HepG2 (cell line): ENCODE results near the gene TCF19. TPM values are rescaled to one million over a fixed set of nuclear protein-coding genes. Genes with fewer than 3 reads are reported as not detected.
A peak's percentile ranks its signal among the peaks of the same experiment; 100 is the strongest.

Experiments used
- MYPOP ChIP-seq: sonication (generic); formaldehyde crosslinking; IDR thresholded peaks from 2 replicates; pipeline ENCODE4 v1.8.1; 2023; ENCODE audit warnings: mild to moderate bottlenecking, moderate library complexity, missing genetic modification reagents
- PAXIP1 ChIP-seq: sonication (generic); formaldehyde crosslinking; conservative IDR thresholded peaks from 2 replicates; pipeline ENCODE4 v1.4.0; 2020; ENCODE audit warnings: mild to moderate bottlenecking, missing genetic modification reagents, moderate library complexity
- SAP130 ChIP-seq: IDR thresholded peaks from 2 replicates; pipeline ENCODE4 v1.6.1; 2016; ENCODE audit warnings: low read depth
- SRF ChIP-seq: IDR thresholded peaks from 2 replicates; pipeline ENCODE4 v1.6.1; 2011; ENCODE audit warnings: mild to moderate bottlenecking, low read depth, low read length, moderate library complexity
- SRSF4 ChIP-seq: fragments of 200-400 bp; formaldehyde crosslinking; IDR thresholded peaks from one replicate; pipeline ENCODE4 v1.6.1; 2018; ENCODE audit warnings: mild to moderate bottlenecking, low read depth, low read length, moderate library complexity; ENCODE audit not compliant: poor library complexity, severe bottlenecking
- SYNCRIP ChIP-seq: fragments of 200-400 bp; formaldehyde crosslinking; IDR thresholded peaks from 2 replicates; pipeline ENCODE4 v1.6.1; 2018; ENCODE audit warnings: mild to moderate bottlenecking, low read depth, low read length; ENCODE audit not compliant: insufficient read depth
- ZNF180 ChIP-seq: sonication (generic); formaldehyde crosslinking; IDR thresholded peaks from 2 replicates; pipeline ENCODE4 v1.4.0; 2020; ENCODE audit warnings: low read depth, missing genetic modification reagents, borderline replicate concordance
- ZNF33B ChIP-seq: sonication (generic); formaldehyde crosslinking; IDR thresholded peaks from 2 replicates; pipeline ENCODE4 v1.5.1; 2020; ENCODE audit warnings: mild to moderate bottlenecking, missing genetic modification reagents
- ZNF572 ChIP-seq: sonication (generic); formaldehyde crosslinking; IDR thresholded peaks from 2 replicates; pipeline ENCODE4 v1.5.1; 2020; ENCODE audit warnings: mild to moderate bottlenecking, missing genetic modification reagents
- polyA plus RNA-seq, 8 experiments: library from polyadenylated mRNA; depleted of rRNA in 3 of 8; stranded (reverse) in 7 of 8; unstranded in 1 of 8; fragments of >200 nt; fragmentation: Illumina TruSeq in 4 of 8; extraction: Trizol in 4 of 8; gene quantifications; 2 replicates each; pipeline versions ENCODE4 v1.2.1 to v1.2.3, GENCODE V29; 2011 to 2016; ENCODE audit warnings: low read depth in 4 of 8, missing spikeins in 1 of 8, mixed read lengths in 1 of 8; ENCODE audit not compliant: insufficient read depth in 1 of 8
- total RNA-seq, 5 experiments: library from RNA; depleted of rRNA; stranded (reverse); fragments of >200 nt; fragmentation: Illumina TruSeq; extraction: Trizol; gene quantifications; 2 replicates each; pipeline ENCODE4 v1.2.3, GENCODE V29; 2016; ENCODE audit warnings: low read depth in 1 of 5
- TF ChIP-seq, protein P1 (sequence below): sonication (generic); formaldehyde crosslinking; IDR thresholded peaks from 2 replicates; pipeline ENCODE4 v1.8.1; 2023; ENCODE audit warnings: missing genetic modification reagents, mild to moderate bottlenecking, borderline replicate concordance

Gene TCF19
- total and polyA plus RNA-seq, 2 of the 13 experiments (the other 11 are each of a cell fraction or from before 2014, with no cell fraction given) = 4.9 to 22.2 TPM

GRCh38 chr6:31186052-31186734 lies 27.8 kb downstream of the TCF19 start (continued):
- TF ChIP-seq, protein P1, sequence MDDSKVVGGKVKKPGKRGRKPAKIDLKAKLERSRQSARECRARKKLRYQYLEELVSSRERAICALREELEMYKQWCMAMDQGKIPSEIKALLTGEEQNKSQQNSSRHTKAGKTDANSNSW (CRISPR knock-in tag) = no peak; the same call in 1 of the 2 replicates
- TF ChIP-seq SRSF4 (no peak), MYPOP (CRISPR knock-in tag) (peak; percentile 76), ZNF572 (no peak), ZNF33B (CRISPR knock-in tag) (peak; percentile 51; the same call in 1 of the 2 replicates), ZNF180 (CRISPR knock-in tag) (no peak), SYNCRIP (no peak), PAXIP1 (peak; percentile 76), SRF (no peak), SAP130 (CRISPR knock-in tag) (peak; percentile 92)
